Muscle of leg (tissue), 11 donors: ENCODE results near the gene NPEPL1. TPM values are rescaled to one million over a fixed set of nuclear protein-coding genes. Genes with fewer than 3 reads are reported as not detected.
"Not testable (repeated sequence)": the region's sequence is repeated elsewhere in the genome, so short reads cannot be mapped to it uniquely, and the experiment has no call there.

Experiments used
- DNase-seq: peaks from one replicate; pipeline ENCODE4 v3.0.0; 2013
- H3K27ac ChIP-seq: one replicate; pipeline ENCODE4 v1.5.1; 2013; ENCODE audit warnings: mild to moderate bottlenecking, low read length, control low read depth
- H3K27me3 ChIP-seq: one replicate; pipeline ENCODE4 v1.6.1; 2013; ENCODE audit warnings: low read length; ENCODE audit not compliant: control insufficient read depth, insufficient read depth
- H3K36me3 ChIP-seq: one replicate; pipeline ENCODE4 v1.6.1; 2013; ENCODE audit warnings: low read length; ENCODE audit not compliant: control insufficient read depth, insufficient read depth
- H3K4me1 ChIP-seq: one replicate; pipeline ENCODE4 v1.6.1; 2013; ENCODE audit warnings: low read length; ENCODE audit not compliant: control insufficient read depth, insufficient read depth
- H3K4me3 ChIP-seq: one replicate; pipeline ENCODE4 v1.5.1; 2013; ENCODE audit warnings: low read length, control low read depth
- H3K9me3 ChIP-seq: replicated peaks from 2 replicates; pipeline ENCODE4 v1.6.1; 2013; ENCODE audit warnings: low read depth, low read length; ENCODE audit not compliant: control insufficient read depth
- WGBS: methylation state at CpG from one replicate; pipeline ENCODE4 v1.1.5; 2013; ENCODE audit warnings: missing lambda C conversion rate; ENCODE audit not compliant: insufficient coverage; 5-methylcytosine and 5-hydroxymethylcytosine counted together
- polyA plus RNA-seq, 8 donors: library from polyadenylated mRNA; unstranded; fragments of 120-200 nt; gene quantifications; one replicate each; pipeline versions ENCODE4 v1.2.1 to v1.2.3, GENCODE V29; 2013; ENCODE audit warnings: inconsistent platforms in 1 of 8, low replicate concordance in 1 of 8; ENCODE audit not compliant: insufficient read length in 8 of 8, insufficient read depth in 1 of 8
- total RNA-seq: library from RNA; stranded (reverse); fragments of 120-200 nt; gene quantifications from one replicate; pipeline ENCODE4 v1.2.4, GENCODE V29; 2013

NPEPL1 gene
- total and polyA plus RNA-seq, 9 donors: 22.3 to 60.5 (median 42.1) TPM

DNA sequence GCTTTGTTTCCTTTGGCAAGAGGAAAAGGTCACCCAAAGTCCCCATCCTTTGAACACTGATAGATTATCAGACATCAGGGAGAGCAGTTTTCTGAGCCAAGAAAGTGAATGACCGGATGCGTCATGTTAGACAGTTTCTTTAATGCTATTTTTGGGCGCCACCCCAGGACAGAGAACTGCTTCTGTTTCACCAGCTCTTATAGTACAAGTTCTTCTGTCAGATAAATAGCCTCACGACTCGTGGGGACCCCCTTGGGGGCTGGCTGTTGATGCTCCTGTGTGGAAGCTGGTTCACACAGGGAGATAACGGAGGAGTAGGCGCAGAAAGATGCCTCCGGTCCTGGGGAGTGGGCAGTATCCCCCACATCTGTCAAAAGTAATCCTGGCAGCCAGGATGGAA is 54.6 kb downstream of the NPEPL1 start:
- Histone ChIP-seq H3K4me3 (no peak overlapping the region), H3K9me3 (no peaks in the 10 kb centered on the region), H3K4me1 (peaks cover 31% of the 10 kb centered on the region), H3K27ac (no peak overlapping the region), H3K36me3 (no peaks in the 10 kb centered on the region), H3K27me3 (peaks cover 2% of the 10 kb centered on the region)
- 90% methylated on average over 2 of the region's 8 CpGs for WGBS
- peak; percentile 59 for DNase-seq

DNA sequence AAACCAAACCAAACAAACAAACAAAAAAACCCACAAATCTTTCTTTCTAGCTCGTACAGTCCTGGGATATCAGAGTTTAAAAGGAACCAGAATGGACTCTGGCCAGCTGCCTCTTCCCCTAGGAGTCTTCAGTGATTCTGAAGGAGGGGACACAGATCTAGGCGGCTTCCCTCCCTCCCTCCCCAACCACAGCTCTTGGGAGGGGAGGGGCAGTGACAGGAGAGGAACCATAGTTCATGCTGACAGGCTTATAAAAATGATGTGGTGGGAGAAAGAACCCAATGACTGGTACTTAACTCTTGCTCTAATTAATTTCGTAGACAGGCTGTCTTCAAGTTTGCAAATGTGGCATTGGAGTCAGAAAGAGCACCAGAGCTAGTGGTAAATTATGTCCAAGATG is 56.0 kb downstream of the NPEPL1 start:
- no peaks in the 10 kb centered on the region for H3K9me3 ChIP-seq
- no CpG with 5 or more reads among the region's 3 CpGs for WGBS
- H3K27me3 ChIP-seq: peaks cover 2% of the 10 kb centered on the region
- no peak for DNase-seq
- H3K36me3 ChIP-seq: no peaks in the 10 kb centered on the region
- H3K4me1 ChIP-seq: peaks cover 21% of the 10 kb centered on the region
- H3K27ac ChIP-seq: no peak overlapping the region
- H3K4me3 ChIP-seq: no peak overlapping the region

DNA sequence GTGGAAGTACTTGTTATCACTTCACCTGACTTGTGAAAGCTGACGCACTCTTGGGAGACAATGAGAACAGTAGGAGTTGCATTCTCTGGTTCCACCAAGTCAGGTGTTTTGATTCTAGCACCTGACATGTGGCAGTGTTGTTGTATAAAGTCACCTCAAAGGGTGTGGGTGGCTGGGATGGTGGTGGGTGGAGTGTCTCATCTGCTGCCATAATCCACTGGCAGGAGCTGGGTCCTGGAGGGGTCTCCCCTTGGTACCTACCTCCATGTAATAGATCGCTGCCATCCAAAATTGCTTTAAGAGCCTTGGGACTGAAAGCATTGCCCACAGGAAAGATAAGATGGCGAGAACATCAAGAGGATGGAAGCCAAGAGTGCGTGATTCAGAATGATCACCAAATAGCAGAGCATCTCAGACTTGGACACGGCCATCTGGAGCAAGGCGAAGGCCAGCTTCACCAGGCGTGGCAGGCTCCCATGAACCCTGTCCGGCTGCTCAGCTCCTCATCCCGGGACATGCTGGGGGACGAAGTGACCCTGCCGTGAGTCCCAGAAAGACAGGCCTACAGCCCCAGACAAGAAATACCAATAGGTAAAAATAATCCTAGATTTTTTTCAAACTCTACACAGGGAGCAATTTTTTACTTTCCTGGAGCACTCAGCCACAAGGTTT is 56.6 kb downstream of the NPEPL1 start:
- Histone ChIP-seq H3K9me3 (no peaks in the 10 kb centered on the region), H3K4me1 (peaks cover 21% of the 10 kb centered on the region), H3K27me3 (peaks cover 2% of the 10 kb centered on the region), H3K27ac (no peak overlapping the region), H3K4me3 (no peak overlapping the region), H3K36me3 (no peaks in the 10 kb centered on the region)
- 84% methylated on average over 11 of the region's 11 CpGs for WGBS
- no peak for DNase-seq

DNA sequence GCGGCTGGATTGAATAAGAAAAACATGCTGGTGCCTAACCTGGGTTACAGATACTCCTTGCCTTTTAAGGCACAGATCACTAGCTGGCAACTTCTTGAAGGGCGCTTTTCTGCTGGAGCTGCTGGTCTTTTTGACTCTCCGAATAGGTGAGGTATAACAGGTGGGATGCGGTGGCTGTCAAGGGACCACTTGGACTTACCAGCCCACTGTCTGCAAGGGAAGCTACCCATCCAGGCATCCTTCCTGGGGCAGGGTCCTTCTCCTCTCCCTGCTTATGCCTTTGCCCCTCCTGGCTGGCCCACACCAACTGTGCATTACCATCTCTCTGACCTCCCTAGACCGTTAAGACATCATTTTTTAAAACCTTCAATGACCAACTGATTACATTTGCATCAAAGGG is 57.4 kb downstream of the NPEPL1 start:
- Histone ChIP-seq H3K27ac (no peak overlapping the region), H3K4me1 (peaks cover 22% of the 10 kb centered on the region), H3K9me3 (no peaks in the 10 kb centered on the region), H3K36me3 (no peaks in the 10 kb centered on the region), H3K4me3 (no peak overlapping the region), H3K27me3 (peaks cover 3% of the 10 kb centered on the region)
- WGBS: 100% methylated on average over 1 of the region's 5 CpGs
- no peak for DNase-seq

DNA sequence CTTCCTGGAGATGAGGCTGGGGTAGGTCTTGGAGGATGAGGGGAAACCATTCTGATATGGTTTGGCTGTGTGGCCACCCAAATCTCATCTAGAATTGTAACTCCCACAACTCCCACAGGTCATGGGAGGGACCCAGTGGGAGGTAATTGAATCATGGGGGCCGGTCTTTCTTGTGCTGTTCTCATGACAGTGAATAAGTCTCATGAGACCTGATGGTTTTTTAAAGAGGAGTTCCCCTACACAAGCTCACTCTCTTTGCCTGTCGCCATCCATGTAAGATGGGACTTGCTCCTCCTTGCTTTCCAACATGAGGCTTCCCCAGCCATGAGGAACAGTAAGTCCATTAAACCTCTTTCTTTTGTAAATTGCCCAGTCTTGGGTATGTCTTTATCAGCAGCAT is 58.1 kb downstream of the NPEPL1 start:
- not testable (repeated sequence) for H3K27me3 ChIP-seq, H3K27ac ChIP-seq, H3K4me3 ChIP-seq, DNase-seq, H3K9me3 ChIP-seq, H3K36me3 ChIP-seq
- WGBS: 100% methylated on average over 1 of the region's 2 CpGs
- peaks cover 27% of the 10 kb centered on the region for H3K4me1 ChIP-seq

DNA sequence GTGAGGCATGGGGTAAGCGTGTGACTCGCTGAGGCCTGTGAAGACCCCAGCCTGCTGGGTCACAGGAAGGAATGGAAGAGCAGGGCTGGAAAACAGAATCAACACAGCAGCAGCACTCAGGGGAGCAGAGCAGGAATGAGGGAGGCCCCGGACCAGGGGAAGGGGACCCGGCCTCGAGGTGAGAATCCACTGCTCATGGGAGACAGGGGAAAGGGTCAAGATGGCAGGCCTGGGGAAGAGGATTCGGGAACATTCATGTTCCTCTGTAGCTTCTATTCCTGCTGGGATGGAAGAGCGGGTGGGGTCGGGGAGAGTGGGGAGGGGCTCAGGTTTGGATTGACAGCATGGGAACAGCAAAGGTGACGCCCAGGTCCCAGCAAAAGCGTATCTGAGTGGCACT is 59.4 kb downstream of the NPEPL1 start:
- Histone ChIP-seq H3K27me3 (peaks cover 7% of the 10 kb centered on the region), H3K4me1 (peaks cover 23% of the 10 kb centered on the region), H3K9me3 (no peaks in the 10 kb centered on the region), H3K4me3 (no peak overlapping the region), H3K27ac (no peak overlapping the region), H3K36me3 (no peaks in the 10 kb centered on the region)
- DNase-seq: no peak
- WGBS: 93% methylated on average over 10 of the region's 10 CpGs

DNA sequence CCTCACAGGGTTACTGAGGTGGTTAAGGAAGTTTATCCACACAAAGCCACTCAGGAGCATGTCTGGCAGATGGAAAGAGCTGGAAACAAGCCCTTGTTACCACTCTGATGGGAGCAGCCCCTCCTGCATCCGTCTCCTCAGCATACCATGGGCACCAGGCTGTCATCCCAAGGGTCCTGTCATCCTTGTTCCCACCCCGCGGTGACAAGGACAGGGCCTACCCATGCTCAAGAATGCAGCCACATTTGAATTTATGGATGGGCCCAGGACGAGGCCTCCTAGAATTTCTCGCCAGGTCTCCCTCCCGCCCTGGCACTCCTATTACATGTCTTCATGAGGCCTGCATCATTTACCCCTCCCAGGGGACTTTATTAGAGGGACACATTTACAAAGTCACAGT is 60.0 kb downstream of the NPEPL1 start:
- Histone ChIP-seq H3K4me1 (peaks cover 17% of the 10 kb centered on the region), H3K9me3 (no peaks in the 10 kb centered on the region), H3K36me3 (no peaks in the 10 kb centered on the region), H3K27ac (no peak overlapping the region), H3K27me3 (peaks cover 5% of the 10 kb centered on the region), H3K4me3 (no peak overlapping the region)
- WGBS: 91% methylated on average over 6 of the region's 6 CpGs
- no peak for DNase-seq

DNA sequence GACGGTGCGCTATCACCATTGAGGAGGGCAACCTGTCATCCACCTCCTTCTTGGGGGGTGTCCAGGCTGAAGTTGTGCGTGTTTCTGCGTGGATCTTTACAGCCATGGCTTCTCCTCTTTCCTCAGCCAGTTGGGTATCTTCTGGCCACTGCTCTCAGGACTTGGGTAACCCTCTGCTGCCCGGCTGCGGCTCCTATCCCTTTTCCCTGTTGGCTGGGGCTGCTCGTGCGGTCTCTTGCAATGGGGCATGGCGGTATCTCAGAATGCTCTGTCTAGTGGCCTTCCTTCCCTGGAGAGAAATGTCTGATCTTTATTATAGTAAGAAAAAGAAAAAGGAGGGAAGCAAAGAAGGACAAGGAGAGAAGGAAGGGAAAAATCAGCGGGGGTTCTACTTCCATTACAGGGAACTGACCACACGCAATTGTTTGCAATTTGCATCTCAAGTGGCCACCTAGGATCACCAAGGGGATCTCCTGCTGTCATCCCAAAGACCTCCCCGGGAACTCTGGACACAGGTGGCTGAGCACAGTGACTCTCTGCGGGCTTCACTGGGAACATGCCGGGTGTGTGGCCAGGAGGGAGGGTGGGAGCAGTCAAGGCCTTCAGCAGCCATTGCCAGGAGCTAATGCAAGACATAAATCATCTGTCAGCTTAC is 60.8 kb downstream of the NPEPL1 start:
- Histone ChIP-seq H3K27ac (no peak overlapping the region), H3K4me1 (peaks cover 17% of the 10 kb centered on the region), H3K4me3 (no peak overlapping the region), H3K36me3 (no peaks in the 10 kb centered on the region), H3K27me3 (peaks cover 5% of the 10 kb centered on the region), H3K9me3 (no peaks in the 10 kb centered on the region)
- no peak for DNase-seq
- 76% methylated on average over 2 of the region's 14 CpGs for WGBS

DNA sequence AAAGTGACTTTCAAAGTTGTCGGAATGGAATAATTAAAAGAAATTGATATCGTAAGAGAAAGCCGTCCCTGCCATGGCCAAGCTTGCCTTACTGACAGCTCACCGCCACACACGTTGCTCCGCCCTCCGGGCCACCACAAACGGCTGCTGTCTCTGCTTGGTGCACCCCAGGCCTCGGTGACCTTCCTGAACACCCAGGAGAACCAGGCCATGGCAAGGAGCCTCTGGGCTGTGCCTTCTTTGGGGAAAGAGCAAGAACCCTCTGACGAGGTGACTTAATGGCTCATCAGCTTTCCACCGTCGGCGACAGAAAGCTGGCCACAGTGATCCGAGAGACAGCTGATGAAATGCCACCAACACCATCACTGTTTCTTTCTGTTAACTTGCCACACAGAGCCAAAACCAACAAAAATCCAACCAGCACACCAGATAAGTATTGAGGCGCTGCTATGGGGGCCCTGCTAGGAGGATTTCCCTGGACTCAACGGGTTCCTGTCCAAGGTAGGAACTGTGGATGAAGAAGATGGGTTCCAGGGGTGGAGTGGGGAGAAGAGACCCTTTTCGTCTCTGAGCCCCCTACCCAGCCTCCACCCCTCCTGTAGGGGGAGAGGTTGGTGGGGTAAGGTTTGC is 61.4 kb downstream of the NPEPL1 start:
- Histone ChIP-seq H3K4me3 (no peak overlapping the region), H3K27me3 (peaks cover 5% of the 10 kb centered on the region), H3K36me3 (no peaks in the 10 kb centered on the region), H3K27ac (no peak overlapping the region), H3K4me1 (peaks cover 17% of the 10 kb centered on the region), H3K9me3 (no peaks in the 10 kb centered on the region)
- WGBS: 85% methylated on average over 13 of the region's 17 CpGs
- no peak for DNase-seq

DNA sequence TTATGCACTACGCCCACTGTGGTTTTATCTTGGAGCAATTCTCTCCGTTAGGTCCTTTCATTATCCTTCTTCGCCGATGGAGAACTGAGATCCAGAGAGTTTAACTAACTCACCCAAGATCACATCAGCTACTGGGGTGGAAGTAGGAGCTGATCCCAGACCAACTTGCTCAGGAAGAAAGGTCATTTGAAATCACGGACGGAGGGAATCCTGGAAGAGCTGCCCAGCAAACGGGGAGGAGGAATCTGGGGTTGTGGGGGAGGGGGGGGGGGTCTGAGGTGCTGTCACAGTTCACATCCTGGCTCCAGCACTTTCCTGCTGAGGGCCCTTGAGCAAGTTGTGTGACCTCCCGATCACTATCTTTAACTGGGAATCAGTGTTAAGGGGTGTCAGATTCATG is 62.0 kb downstream of the NPEPL1 start:
- Histone ChIP-seq H3K4me1 (peaks cover 17% of the 10 kb centered on the region), H3K9me3 (no peaks in the 10 kb centered on the region), H3K27ac (peak overlapping the region; percentile 97), H3K36me3 (no peaks in the 10 kb centered on the region), H3K27me3 (peaks cover 5% of the 10 kb centered on the region), H3K4me3 (no peak overlapping the region)
- no CpG with 5 or more reads among the region's 8 CpGs for WGBS
- no peak for DNase-seq
